GM12878 (cell line): Measurements from ENCODE around the gene KIFAP3. TPM values are rescaled to one million over a fixed set of nuclear protein-coding genes. Genes with fewer than 3 reads are reported as not detected.
"Not testable (repeated sequence)": the region's sequence is repeated elsewhere in the genome, so short reads cannot be mapped to it uniquely, and the experiment has no call there.

ENCODE experiments used
- ATAC-seq: fragments of 200-7000 bp; cut with Tn5 transposase; 3 replicates; pipeline ENCODE4 v1.9.1; 2020; ENCODE audit warnings: mild to moderate bottlenecking, moderate library complexity
- BruUV-seq: library from RNA; stranded (reverse); fragments of 400-500 nt; replicated peaks from 2 replicates; lab custom pipeline; 2021; lab: Mats Ljungman, UMichigan
- CTCF ChIA-PET: fragments of 300-600 bp; sonication (Branson Sonifier 250); formaldehyde crosslinking; extraction: SDS; loops from one replicate; lab custom pipeline; 2021; ENCODE audit warnings: inconsistent platforms; lab: Yijun Ruan, JAX
- POLR2A ChIA-PET: fragments of 350-600 bp; formaldehyde crosslinking; extraction: SDS; loops from one replicate; lab custom pipeline; 2021; ENCODE audit warnings: inconsistent platforms; lab: Charles Lee
- RAD21 ChIA-PET: fragments of 300-600 bp; sonication (Branson Sonifier 250); formaldehyde crosslinking; loops from one replicate; lab custom pipeline; 2023; ENCODE audit warnings: antibody characterized with exemption; ENCODE audit not compliant: unreplicated experiment; lab: Charles Lee
- SMC1A ChIA-PET: fragments of 300-600 bp; sonication (Branson Sonifier 250); formaldehyde crosslinking; loops from one replicate; lab custom pipeline; 2023; ENCODE audit not compliant: unreplicated experiment, uncharacterized antibody; lab: Charles Lee
- DNase-seq: peaks from one replicate; pipeline ENCODE4 v3.0.0-alpha.2; 2011; ENCODE audit warnings: low read depth, low spot score
- FAIRE-seq: peaks from 3 replicates; lab custom pipeline; 2011; peaks lifted over from hg19 to GRCh38; lab: Jason Lieb, UNC
- H2AFZ ChIP-seq: 2 replicates; pipeline ENCODE4 v1.6.0; 2011; ENCODE audit warnings: low read depth, low read length, control low read depth; ENCODE audit not compliant: control insufficient read depth
- H3K27ac ChIP-seq: 2 replicates; pipeline ENCODE4 v1.5.1; 2011; ENCODE audit warnings: control low read depth; ENCODE audit not compliant: control insufficient read depth, insufficient read depth
- H3K27me3 ChIP-seq, 2 experiments: replicated peaks in 1 of 2; 2 replicates each; pipeline versions ENCODE4 v1.6.0 to v1.6.1; 2011; ENCODE audit warnings: low read length in 1 of 2; ENCODE audit not compliant: control insufficient read depth in 2 of 2, insufficient read depth in 2 of 2
- H3K36me3 ChIP-seq, 2 experiments: 2 replicates each; pipeline ENCODE4 v1.5.1; 2011; ENCODE audit warnings: low read length in 1 of 2; ENCODE audit not compliant: control insufficient read depth in 2 of 2, insufficient read depth in 2 of 2
- H3K4me1 ChIP-seq: 2 replicates; pipeline ENCODE4 v1.6.1; 2011; ENCODE audit warnings: mild to moderate bottlenecking, low read length, moderate library complexity, mixed read lengths; ENCODE audit not compliant: control insufficient read depth, insufficient read depth
- H3K4me2 ChIP-seq: 2 replicates; pipeline ENCODE4 v1.6.0; 2011; ENCODE audit warnings: control low read depth; ENCODE audit not compliant: control insufficient read depth, insufficient read depth
- H3K4me3 ChIP-seq: fragments of 200-600 bp; sonication (generic); 2 replicates; pipeline ENCODE4 v1.5.1; 2016
- H3K79me2 ChIP-seq: 2 replicates; pipeline ENCODE4 v1.6.0; 2011; ENCODE audit warnings: low read length; ENCODE audit not compliant: control insufficient read depth, insufficient read depth
- H3K9ac ChIP-seq: 2 replicates; pipeline ENCODE4 v1.8.0; 2011; ENCODE audit warnings: low read length, control low read depth, mixed read lengths; ENCODE audit not compliant: control insufficient read depth, insufficient read depth
- H3K9me3 ChIP-seq: replicated peaks from 3 replicates; pipeline ENCODE4 v1.5.1; 2011; ENCODE audit warnings: mild to moderate bottlenecking, low read length; ENCODE audit not compliant: control insufficient read depth, insufficient read depth
- H4K20me1 ChIP-seq: 2 replicates; pipeline ENCODE4 v1.6.0; 2011; ENCODE audit not compliant: control insufficient read depth, insufficient read depth
- SPI1 ChIP-seq: IDR thresholded peaks from 2 replicates; pipeline ENCODE4 v1.6.1; 2011; ENCODE audit warnings: low read depth, mild to moderate bottlenecking, low read length, moderate library complexity, borderline replicate concordance; ENCODE audit not compliant: insufficient read depth
- ZBTB33 ChIP-seq: fragments of 450-650 bp; IDR thresholded peaks from 2 replicates; pipeline ENCODE4 v1.6.1; 2017; ENCODE audit warnings: mild to moderate bottlenecking
- WGBS: methylation state at CpG from one replicate; pipeline ENCODE4 v1.1.6; 2016; ENCODE audit warnings: low lambda C conversion rate; ENCODE audit not compliant: insufficient replicate concordance, insufficient coverage; ENCODE audit errors: missing lambda C conversion rate; 5-methylcytosine and 5-hydroxymethylcytosine counted together
- in situ Hi-C: fragments of 300-500 bp; cut with MboI; formaldehyde crosslinking; loops from 9 replicates; pipeline ENCODE4 v1.14.3; 2018; ENCODE audit warnings: mixed read lengths
- intact Hi-C: fragments of 100-400 bp; cut with micrococcal nuclease; formaldehyde crosslinking; loops from one replicate; pipeline ENCODE4 v1.14.2; 2022; ENCODE audit not compliant: unreplicated experiment
- polyA plus RNA-seq, 11 experiments: library from polyadenylated mRNA; depleted of rRNA in 4 of 11; unstranded in 6 of 11; stranded (reverse) in 5 of 11; fragments of >200 nt; fragmentation: Nextera tagmentation in 4 of 11; fragmentation: Illumina TruSeq in 1 of 11; extraction: Ambion mirVana in 4 of 11; extraction: Trizol in 1 of 11; gene quantifications; 1 replicate in 1 of 11; 2 replicates in 10 of 11; pipeline versions ENCODE4 v1.2.1 to v1.2.3, GENCODE V29; 2011 to 2016; ENCODE audit warnings: inconsistent platforms in 2 of 11, missing spikeins in 2 of 11, low read depth in 1 of 11
- total RNA-seq, 4 experiments: library from RNA; depleted of rRNA in 3 of 4; stranded (reverse); fragments of >200 nt in 3 of 4; fragmentation: Illumina TruSeq in 1 of 4; extraction: Trizol in 1 of 4; gene quantifications; 2 replicates each; pipeline versions ENCODE4 v1.2.1 to v1.2.3, GENCODE V29; 2013 to 2021

The KIFAP3 gene
- total and polyA plus RNA-seq, 10 of the 15 experiments (the other 5 are each of a cell fraction or from before 2014, with no cell fraction given) = 13.7 to 100 (median 18.9) TPM

- no peak for TF ChIP-seq ZBTB33
Observed at GRCh38 chr1:170063109-170063826, 11.2 kb downstream of the KIFAP3 start (continued).

GRCh38 chr1:170061676-170062075 lies 12.8 kb downstream of the KIFAP3 start:
- H4K20me1 ChIP-seq, DNase-seq, SMC1A ChIA-PET, POLR2A ChIA-PET, H3K9ac ChIP-seq, in situ Hi-C loops, BruUV-seq, H3K27ac ChIP-seq, ATAC-seq, H3K9me3 ChIP-seq, RAD21 ChIA-PET, H3K4me3 ChIP-seq, FAIRE-seq, H2AFZ ChIP-seq, H3K27me3 ChIP-seq, H3K36me3 ChIP-seq, intact Hi-C loops, H3K4me2 ChIP-seq, CTCF ChIA-PET, H3K4me1 ChIP-seq: not testable (repeated sequence)
- H3K79me2 ChIP-seq = peaks cover 20% of the 10 kb centered on the region
- WGBS = 97% methylated on average over 4 of the region's 4 CpGs

DNA sequence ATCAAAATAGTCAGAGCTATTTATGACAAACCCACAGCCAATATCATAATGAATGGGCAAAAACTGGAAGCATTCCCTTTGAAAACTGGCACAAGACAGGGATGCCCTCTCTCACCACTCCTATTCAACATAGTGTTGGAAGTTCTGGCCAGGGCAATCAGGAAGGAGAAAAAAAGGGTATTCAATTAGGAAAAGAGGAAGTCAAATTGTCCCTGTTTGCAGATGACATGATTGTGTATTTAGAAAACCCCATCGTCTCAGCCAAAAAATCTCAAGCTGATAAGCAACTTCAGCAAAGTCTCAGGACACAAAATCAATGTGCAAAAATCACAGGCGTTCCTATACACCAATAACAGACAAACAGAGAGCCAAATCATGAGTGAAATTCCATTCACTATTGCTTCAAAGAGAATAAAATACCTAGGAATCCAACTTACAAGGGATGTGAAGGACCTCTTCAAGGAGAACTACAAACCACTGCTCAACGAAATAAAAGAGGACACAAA lies 14.4 kb downstream of the KIFAP3 start:
- RAD21 ChIA-PET = not testable (repeated sequence)

More for the DNA sequence above, 14.4 kb downstream of the KIFAP3 start:
- H3K36me3 ChIP-seq, H3K27ac ChIP-seq, H3K9me3 ChIP-seq, H3K4me3 ChIP-seq, H3K4me1 ChIP-seq, DNase-seq, SMC1A ChIA-PET, H2AFZ ChIP-seq, CTCF ChIA-PET, BruUV-seq, H3K4me2 ChIP-seq, H4K20me1 ChIP-seq, FAIRE-seq, H3K27me3 ChIP-seq, POLR2A ChIA-PET, ATAC-seq, H3K79me2 ChIP-seq, in situ Hi-C loops, intact Hi-C loops, H3K9ac ChIP-seq: not testable (repeated sequence)
- WGBS = 76% methylated on average over 3 of the region's 3 CpGs
- 0 out of 2 replicates have a peak, but pooled peaks have one; percentile 33 for TF ChIP-seq SPI1
